ENCODE measurements around the gene CNKSR3.

Gene CNKSR3

DNA sequence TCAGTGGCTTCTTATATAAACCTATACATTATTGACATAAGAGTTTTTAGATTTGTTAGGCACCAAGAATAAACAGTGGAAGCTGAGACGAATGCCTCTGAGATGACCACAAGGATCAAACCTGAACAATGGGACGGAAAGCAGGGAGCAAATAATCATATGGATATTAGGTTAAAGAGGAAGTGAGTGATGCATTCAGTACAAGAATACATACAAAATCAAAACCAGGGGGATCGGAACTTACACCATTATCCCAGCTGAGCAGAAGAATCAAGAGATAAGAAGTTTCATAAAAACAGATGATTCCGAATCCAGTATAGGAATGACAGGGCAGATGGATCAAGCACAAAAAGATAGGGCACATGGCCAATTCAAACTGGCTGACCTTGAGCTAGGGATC is 21.9 kb upstream of the CNKSR3 start:
- POLR2A ChIA-PET, result no interaction called here
- TF ChIP-seq, protein P1, sequence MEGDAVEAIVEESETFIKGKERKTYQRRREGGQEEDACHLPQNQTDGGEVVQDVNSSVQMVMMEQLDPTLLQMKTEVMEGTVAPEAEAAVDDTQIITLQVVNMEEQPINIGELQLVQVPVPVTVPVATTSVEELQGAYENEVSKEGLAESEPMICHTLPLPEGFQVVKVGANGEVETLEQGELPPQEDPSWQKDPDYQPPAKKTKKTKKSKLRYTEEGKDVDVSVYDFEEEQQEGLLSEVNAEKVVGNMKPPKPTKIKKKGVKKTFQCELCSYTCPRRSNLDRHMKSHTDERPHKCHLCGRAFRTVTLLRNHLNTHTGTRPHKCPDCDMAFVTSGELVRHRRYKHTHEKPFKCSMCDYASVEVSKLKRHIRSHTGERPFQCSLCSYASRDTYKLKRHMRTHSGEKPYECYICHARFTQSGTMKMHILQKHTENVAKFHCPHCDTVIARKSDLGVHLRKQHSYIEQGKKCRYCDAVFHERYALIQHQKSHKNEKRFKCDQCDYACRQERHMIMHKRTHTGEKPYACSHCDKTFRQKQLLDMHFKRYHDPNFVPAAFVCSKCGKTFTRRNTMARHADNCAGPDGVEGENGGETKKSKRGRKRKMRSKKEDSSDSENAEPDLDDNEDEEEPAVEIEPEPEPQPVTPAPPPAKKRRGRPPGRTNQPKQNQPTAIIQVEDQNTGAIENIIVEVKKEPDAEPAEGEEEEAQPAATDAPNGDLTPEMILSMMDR (IDR thresholded peaks at IDR 0.05; ENCODE audit: control extremely low read depth, extremely low read depth, low read depth, missing control alignments), result no peak
- no peak for DNase-seq (ENCODE audit: extremely low spot score)
- CTCF ChIA-PET, result interaction anchor here (1.0 kb wide), 1 partner anchor 10 kb away, joined by 3 read pairs; no protein-coding TSS in a partner anchor

DNA sequence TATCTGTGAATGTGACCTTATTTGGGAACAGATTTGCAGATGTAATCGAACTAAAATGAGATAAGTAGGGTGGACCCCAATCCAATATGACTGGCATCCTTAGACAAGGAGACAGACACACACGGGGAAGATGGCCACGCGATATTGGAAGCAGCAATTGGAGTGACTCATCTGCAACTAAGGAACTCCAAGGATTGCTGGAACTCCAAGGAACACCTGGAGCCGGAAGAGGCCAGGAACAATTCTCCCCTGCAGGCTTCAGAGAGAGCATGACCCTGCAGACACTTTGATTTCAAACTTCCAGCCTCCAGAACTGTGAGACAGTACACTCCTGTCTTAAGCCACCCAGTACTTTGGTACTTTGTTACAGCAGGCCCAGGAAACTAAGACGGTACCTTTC is 19.5 kb upstream of the CNKSR3 start:
- ChIA-PET CTCF (no interaction called here), POLR2A (no interaction called here)
- TF ChIP-seq, protein P1 (IDR thresholded peaks at IDR 0.05; ENCODE audit: control extremely low read depth, extremely low read depth, low read depth, missing control alignments), result no peak
- DNase-seq (ENCODE audit: extremely low spot score), result no peak

DNA sequence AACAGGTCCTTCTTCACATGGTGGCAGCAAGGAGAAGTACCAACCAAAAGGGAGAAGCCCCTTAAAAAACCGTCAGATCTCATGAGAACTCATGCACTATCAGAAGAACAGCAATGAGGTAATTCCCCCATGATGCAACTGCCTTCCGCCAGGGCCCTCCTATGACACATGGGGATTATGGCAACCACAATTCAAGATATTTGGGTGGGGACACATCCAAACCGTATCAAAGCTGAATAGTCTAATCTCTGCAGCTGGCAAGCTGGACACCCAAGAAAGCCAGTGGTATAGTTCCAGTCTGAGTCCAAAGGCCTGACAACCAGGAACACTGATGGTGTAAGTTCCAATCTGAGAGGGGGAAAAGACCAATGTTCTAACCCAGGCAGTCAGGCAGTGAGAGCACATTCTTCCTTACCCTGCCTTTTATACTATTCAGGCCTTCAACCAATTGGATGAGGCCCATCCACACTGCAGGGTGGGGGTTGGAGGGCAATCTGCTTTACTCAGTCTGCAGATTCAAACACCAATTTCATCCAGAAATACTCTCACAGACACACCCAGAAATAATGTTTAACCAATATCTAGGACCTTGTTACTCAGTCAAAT is 17.9 kb upstream of the CNKSR3 start:
- POLR2A ChIA-PET, result interaction anchor here (0.5 kb wide), 1 partner anchor 29 kb away, joined by 3 read pairs; no protein-coding TSS in a partner anchor
- TF ChIP-seq, protein P1 (IDR thresholded peaks at IDR 0.05; ENCODE audit: control extremely low read depth, extremely low read depth, low read depth, missing control alignments), result no peak
- no peak for DNase-seq (ENCODE audit: extremely low spot score)
- CTCF ChIA-PET, result no interaction called here

DNA sequence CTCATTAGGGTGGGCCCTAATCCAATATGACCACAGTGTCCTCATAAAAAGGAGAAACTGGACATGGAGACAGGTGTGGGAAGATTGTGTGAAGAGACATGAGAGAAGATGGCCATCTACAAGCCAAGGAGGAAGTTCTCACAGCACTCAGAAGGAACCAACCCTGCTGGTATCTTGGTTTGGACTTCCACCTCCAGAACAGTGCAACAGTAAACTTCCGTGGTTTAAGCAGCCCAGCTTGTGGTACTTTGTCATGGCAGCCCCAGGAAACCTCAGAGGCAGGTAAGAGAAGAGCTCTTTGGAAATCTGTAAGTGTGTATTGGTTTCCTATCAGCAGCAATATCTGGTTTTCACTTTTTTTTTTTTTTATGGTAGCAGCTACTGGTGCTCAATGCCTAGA is 16.5 kb upstream of the CNKSR3 start:
- no peak for DNase-seq (ENCODE audit: extremely low spot score)
- ChIA-PET CTCF (interaction anchor here (1.2 to 1.4 kb wide), 2 partner anchors 16 to 28 kb away, joined by 3 read pairs; no protein-coding TSS in a partner anchor), POLR2A (no interaction called here)
- TF ChIP-seq, protein P1 (IDR thresholded peaks at IDR 0.05; ENCODE audit: control extremely low read depth, extremely low read depth, low read depth, missing control alignments), result no peak

DNA sequence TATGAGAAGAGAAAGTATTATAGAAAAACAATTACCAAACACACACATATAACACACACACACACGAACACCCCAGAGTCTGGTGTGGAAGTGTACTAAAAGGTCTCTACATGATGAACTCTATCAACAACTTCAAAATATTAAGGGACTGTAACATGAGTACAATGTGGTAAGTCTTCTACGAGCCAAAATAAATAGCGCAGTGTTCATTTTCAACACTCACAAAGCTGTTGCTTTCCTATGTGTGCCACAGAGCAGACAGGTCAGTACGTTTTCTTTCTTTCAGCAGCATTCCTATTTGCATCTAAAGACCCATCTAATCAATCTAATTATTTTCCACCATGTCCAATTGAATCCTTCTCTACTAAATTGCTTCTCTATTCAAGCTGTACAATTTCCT is 12.1 kb upstream of the CNKSR3 start:
- POLR2A ChIA-PET, result no interaction called here
- no peak for DNase-seq (ENCODE audit: extremely low spot score)

DNA sequence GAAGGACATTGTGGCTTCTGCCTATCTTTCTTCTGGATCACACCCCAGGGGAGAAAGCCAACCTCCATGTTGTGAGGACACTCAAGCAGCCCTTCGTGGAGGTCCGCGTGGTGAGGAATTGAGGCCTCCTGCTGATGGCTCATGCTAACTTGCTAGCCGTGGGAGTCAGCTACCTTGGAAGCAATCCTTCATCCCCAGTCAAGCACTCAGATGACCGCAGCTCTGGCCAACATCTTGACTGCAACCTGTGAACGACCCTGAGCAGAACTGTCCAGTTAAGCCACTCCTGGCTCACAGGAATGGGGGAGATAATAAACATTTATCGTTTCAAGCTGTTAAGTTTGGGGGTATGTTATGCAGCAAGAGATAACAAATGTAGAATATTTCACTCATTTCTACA is 10.9 kb upstream of the CNKSR3 start:
- no peak for DNase-seq (ENCODE audit: extremely low spot score)
- TF ChIP-seq, protein P1 (IDR thresholded peaks at IDR 0.05; ENCODE audit: control extremely low read depth, extremely low read depth, low read depth, missing control alignments), result no peak
- CTCF ChIA-PET, result no interaction called here
- POLR2A ChIA-PET, result no interaction called here

More for the DNA sequence above, 12.1 kb upstream of the CNKSR3 start:
- TF ChIP-seq, protein P1 (IDR thresholded peaks at IDR 0.05; ENCODE audit: control extremely low read depth, extremely low read depth, low read depth, missing control alignments), result no peak
- CTCF ChIA-PET, result no interaction called here
